Neural crest cell (in vitro differentiated cells): ENCODE results near the gene ADCY4. TPM values are rescaled to one million over a fixed set of nuclear protein-coding genes. Genes with fewer than 3 reads are reported as not detected.

Experiments used
- DNase-seq: peaks from one replicate; pipeline ENCODE4 v3.0.0; 2021; ENCODE audit warnings: low read depth, mixed read lengths, low spot score
- H3K27ac Mint-ChIP-seq: one replicate; pipeline ENCODE4 v1.8.0; 2021; ENCODE audit warnings: mild to moderate bottlenecking, mixed read lengths; ENCODE audit not compliant: unreplicated experiment
- H3K27me3 Mint-ChIP-seq: 2 replicates; pipeline ENCODE4 v1.8.0; 2021; ENCODE audit warnings: low read depth, mild to moderate bottlenecking, mixed read lengths
- H3K36me3 Mint-ChIP-seq: 2 replicates; pipeline ENCODE4 v1.8.0; 2021; ENCODE audit warnings: low read depth, mild to moderate bottlenecking, mixed read lengths
- H3K4me1 Mint-ChIP-seq: 2 replicates; pipeline ENCODE4 v1.8.0; 2021; ENCODE audit warnings: mixed read lengths
- H3K4me3 Mint-ChIP-seq: one replicate; pipeline ENCODE4 v1.8.0; 2021; ENCODE audit warnings: mild to moderate bottlenecking, mixed read lengths
- H3K9me3 Mint-ChIP-seq: 2 replicates; pipeline ENCODE4 v1.8.0; 2021; ENCODE audit warnings: mixed read lengths
- CTCF ChIP-seq: fragments of 200-600 bp; sonication (generic); conservative IDR thresholded peaks from 2 replicates; pipeline ENCODE4 v1.5.0; 2021; ENCODE audit warnings: antibody characterized with exemption, mild to moderate bottlenecking
- total RNA-seq: library from RNA; stranded (reverse); gene quantifications from 2 replicates; pipeline ENCODE4 v1.2.1, GENCODE V29; 2021

Gene ADCY4
- total RNA-seq, 1 donor from 2014 or later = 0.49 TPM

GRCh38 chr14:24277606-24278321 lies 57.1 kb downstream of the ADCY4 start:
- no peak overlapping the region for H3K27ac Mint-ChIP-seq

GRCh38 chr14:24277071-24277470 lies 57.8 kb downstream of the ADCY4 start:
- no peak for TF ChIP-seq CTCF
- Mint-ChIP-seq H3K27me3 (no peaks in the 10 kb centered on the region), H3K36me3 (no peaks in the 10 kb centered on the region), H3K27ac (no peak overlapping the region), H3K4me1 (peaks cover 8% of the 10 kb centered on the region), H3K9me3 (no peaks in the 10 kb centered on the region), H3K4me3 (no peak overlapping the region)
- DNase-seq = no peak

More at GRCh38 chr14:24277606-24278321, 57.1 kb downstream of the ADCY4 start:
- no peak for TF ChIP-seq CTCF
- Mint-ChIP-seq H3K27me3 (no peaks in the 10 kb centered on the region), H3K4me3 (no peak overlapping the region), H3K4me1 (peaks cover under 1% of the 10 kb centered on the region), H3K9me3 (no peaks in the 10 kb centered on the region), H3K36me3 (no peaks in the 10 kb centered on the region)
- DNase-seq = no peak

- no peaks in the 10 kb centered on the region for H3K9me3 Mint-ChIP-seq
- H3K4me1 Mint-ChIP-seq = peaks cover 18% of the 10 kb centered on the region
- no peak overlapping the region for H3K27ac Mint-ChIP-seq
- H3K4me3 Mint-ChIP-seq = peak overlapping the region; percentile 69
- H3K27me3 Mint-ChIP-seq = no peaks in the 10 kb centered on the region
- no peak for DNase-seq
- no peaks in the 10 kb centered on the region for H3K36me3 Mint-ChIP-seq
- TF ChIP-seq CTCF = no peak
These were observed 60.7 kb downstream of the ADCY4 start for GRCh38 chr14:24274101-24274543.

- no peak for TF ChIP-seq CTCF
- peak overlapping the region; percentile 69 for H3K4me3 Mint-ChIP-seq
These were observed 61.4 kb downstream of the ADCY4 start for GRCh38 chr14:24273422-24273998.

DNA sequence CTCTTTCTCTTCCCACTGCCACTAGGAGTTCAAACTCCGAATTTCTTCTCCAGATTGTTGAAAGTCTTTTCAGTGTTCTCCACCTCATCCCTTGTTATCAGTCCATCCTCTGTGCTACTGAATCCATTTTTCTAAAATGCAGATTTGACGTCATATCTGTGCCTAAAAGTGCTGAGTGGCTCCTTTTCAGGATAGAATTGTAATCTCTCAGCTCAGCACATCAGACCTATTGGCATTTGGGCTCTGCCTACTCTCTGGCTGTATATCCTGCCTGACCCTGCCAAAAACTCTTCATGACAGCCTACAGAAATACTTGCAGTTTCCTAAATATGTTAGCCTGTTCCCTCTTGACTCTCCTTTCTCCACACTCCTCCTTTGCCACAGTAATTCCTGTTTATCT lies 62.4 kb downstream of the ADCY4 start:
- TF ChIP-seq CTCF = no peak
- Mint-ChIP-seq H3K4me3 (peak overlapping the region; percentile 93), H3K36me3 (no peaks in the 10 kb centered on the region), H3K27me3 (no peaks in the 10 kb centered on the region), H3K9me3 (no peaks in the 10 kb centered on the region), H3K27ac (no peak overlapping the region), H3K4me1 (peaks cover 18% of the 10 kb centered on the region)
- DNase-seq = no peak

More at GRCh38 chr14:24273422-24273998, 61.4 kb downstream of the ADCY4 start:
- Mint-ChIP-seq H3K27me3 (no peaks in the 10 kb centered on the region), H3K4me1 (peaks cover 18% of the 10 kb centered on the region), H3K36me3 (no peaks in the 10 kb centered on the region), H3K27ac (no peak overlapping the region), H3K9me3 (no peaks in the 10 kb centered on the region)
- no peak for DNase-seq
